HG03469 (cell line): ENCODE measurements around the gene AGBL4.

Source experiments
- ATAC-seq: cut with Tn5 transposase; IDR thresholded peaks from one replicate; pipeline ENCODE4 v1.9.1; 2021; ENCODE audit warnings: mild to moderate bottlenecking, moderate library complexity, moderate number of reproducible peaks; ENCODE audit not compliant: unreplicated experiment

AGBL4 gene

DNA sequence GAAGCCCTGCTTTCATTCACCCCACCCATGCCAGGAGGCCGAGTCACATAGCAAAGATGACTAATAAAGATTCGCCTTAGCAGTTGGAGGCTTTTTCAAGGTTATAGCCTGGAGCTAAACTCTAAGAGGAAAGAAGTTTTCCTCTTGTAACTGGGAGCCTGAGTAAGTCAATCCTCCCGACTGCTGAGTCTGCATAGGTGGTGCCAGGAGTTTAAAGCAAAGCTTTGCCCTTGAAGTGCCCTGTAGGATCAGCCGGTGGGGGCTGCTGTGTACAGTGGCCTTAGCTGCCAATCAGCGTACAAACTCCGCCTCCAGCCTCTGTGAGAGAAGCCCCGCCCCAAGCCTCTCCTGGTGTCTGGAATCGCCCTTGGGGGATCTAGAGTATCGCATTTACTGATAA, 1404.2 kb downstream of the AGBL4 start:
- no peak for ATAC-seq

DNA sequence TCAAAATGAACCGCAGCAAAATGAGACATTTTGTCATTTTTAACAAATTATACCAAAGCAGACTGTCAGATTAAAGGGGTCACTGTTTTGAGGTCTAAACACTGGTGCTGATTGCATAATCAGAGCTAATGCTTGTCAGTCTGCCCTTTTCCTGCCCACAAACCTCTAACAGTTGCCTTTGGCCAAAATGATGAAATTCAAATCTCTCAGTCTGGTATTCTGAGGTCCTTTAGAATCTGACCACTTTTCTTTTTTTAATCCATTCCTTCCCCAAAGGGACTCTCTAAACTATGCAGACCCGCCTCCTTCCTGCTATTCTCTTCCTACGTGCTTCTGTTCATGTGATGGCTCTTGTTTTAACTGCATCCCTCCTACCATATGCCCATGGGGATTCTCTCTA, 1406.5 kb downstream of the AGBL4 start:
- no peak for ATAC-seq

DNA sequence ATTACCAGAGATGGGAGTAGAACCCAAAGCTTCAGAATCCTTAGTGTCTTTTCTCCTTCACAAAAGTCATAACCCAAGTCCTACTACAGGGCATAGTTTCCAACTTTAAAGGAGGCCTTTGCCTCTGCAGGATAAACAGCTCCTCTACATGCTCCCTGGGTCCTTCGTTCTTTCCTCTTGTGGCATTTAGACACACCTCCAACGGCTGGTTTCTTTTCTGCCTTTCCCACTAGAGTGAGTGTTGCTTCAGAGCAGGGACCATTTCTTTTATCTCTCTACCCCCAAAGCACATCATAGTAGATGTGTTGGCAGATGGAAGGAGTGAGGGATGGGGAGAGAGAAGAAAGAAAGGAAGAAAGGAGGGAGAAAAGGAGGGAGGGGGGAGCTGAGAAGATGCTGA, 1407.0 kb downstream of the AGBL4 start:
- no peak for ATAC-seq

DNA sequence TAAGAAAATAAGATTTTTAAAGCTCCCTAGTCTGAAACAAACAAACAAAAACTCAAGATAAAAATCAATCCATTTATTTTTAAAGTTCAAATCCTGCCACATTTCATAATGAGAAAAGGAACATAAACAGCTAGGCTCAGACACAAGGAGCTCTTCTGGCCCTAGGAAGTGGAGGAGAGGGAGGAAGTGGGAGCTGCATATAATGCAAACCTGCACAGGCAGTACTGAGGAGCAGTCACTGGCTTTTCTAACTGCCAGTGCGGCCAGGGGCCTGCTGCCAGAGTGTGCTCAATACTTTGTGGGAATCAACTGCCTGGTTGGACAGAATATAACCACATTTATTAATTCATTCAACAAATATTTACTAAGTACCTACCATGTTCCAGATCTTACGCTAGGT, 1411.9 kb downstream of the AGBL4 start:
- no peak for ATAC-seq

DNA sequence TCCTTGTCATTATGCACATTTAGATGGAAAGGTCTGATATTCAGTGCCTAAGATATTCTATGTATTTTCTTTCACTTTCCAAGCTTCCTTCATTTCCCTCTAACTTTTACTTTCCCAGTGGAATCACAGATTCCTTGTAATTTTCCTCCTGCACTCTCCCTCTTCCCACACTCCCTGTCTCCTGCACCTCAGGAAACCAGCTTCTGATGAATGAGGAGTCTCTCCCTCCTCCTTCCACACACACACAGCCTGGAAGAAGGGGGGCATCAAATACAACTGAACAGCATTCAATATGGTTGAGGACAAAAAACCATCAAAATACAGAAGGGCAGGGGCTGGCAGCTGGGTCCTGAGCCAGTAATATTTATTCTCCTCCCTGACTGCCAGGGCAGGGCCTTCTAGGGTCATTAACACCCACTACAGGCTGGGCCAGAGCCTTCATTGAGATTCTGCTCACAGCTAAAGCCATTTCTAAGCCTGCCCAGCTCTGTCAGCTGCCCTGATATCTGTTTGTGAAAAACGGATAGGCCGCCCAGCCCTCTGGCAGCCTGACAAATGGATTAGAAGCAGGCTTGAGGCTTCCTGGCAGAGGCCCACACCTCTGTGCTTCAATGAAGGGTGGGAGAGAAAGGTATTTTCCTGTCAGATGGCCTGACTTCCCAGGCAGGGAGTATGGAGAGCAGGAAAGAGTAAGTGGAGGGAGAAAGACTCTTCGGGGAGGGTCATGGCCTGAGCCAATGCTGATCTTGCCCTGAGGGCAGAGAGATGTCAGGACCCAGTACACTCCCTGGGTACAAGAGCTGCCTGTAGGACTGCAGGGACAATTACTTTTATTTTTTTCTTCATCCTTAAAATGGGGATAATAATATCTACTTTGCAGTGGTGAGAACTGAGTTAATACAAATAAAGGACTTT, 1412.9 kb downstream of the AGBL4 start:
- ATAC-seq: no peak

DNA sequence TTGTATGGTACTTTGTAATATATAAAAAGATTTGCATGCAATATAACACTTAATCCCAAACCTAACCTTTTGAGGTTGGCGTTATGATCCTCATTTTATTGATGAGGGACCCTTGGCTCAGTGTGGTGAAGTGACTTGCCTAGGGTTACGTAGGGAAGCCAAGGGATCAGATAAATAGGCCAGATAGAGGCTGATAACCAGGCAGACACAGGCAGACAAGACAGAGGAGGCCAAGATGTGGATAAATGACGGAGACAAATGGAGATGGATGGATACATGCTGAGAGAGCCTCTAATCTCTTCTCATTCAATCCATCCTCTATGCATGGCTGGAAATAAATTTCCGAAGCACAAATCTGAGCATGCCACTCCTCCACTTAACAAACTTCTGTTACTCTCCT, 1414.9 kb downstream of the AGBL4 start:
- no peak for ATAC-seq

DNA sequence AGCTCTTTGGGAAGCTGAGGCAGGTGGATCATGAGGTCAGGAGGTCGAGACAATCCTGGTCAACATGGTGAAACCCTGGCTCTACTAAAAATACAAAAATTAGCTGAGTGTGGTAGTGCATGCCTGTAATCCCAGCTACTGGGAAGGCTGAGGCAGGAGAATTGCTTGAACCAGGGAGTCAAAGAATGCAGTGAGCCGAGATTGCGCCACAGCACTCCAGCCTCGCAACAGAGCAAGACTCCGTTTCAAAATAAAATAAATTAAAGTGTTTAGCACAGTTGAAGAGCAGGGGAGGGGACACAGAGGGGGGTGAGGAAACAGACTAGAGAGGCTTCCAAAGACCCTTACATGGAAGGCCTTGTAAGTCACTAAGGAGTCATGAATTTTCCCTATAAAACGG, 1420.5 kb downstream of the AGBL4 start:
- ATAC-seq: no peak

DNA sequence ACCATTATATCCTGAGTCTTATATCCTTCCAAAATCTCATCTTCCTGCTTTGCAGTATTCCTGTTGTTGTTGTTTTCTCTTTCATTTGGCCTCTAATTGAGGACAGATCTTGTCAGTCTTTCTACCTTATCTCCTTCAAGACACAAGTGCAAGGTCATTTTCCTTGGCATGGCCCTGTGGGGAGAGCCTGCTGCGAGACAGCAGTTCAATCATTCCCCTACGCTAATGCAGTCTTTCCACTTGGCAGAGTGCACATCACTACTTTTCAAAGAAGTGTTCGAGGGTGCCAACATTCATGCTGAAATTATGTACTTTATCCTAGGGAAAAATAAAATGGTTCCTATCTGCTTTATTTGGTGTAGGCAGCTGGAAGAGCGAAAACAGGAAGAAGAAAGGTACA, 1421.4 kb downstream of the AGBL4 start:
- no peak for ATAC-seq

DNA sequence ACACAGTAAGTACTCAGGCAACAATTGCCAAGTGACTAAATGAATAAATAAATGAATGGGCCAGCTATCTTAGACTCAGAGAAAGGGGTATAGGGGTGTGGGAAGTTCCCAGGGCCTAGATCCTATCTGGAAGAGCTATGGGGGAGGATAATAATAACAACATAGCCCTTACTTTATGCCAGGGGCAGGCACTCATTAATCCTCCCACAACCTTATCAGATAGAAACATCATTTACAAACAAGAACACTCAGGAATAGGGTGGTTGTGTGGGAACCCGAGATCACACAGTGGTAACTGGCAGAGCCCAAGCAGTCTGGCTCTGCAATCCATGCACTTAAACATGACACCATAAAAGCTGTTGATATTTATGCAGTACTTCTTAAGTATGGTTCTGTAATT, 1423.6 kb downstream of the AGBL4 start:
- ATAC-seq: no peak

DNA sequence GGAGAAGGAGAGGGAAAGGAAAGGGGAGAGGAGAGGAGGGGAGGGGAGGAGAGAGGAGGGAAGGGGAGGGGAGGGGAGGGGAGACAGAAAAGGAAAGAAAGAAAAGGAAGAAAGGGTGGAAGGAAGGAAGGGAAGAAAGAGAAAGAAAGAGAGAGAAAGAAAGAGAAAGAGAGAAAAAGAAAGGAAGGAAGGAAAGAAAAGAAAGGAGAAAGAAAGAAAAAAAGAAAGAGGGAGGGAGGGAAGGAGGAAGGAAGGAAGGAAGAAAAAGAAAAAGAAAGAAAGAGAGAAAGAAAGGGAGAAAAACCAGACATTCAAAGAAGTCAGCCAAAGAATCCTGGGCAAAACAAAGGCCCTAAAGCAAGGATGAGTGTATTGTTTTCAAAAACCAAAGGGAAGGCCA, 1426.1 kb downstream of the AGBL4 start:
- no peak for ATAC-seq

DNA sequence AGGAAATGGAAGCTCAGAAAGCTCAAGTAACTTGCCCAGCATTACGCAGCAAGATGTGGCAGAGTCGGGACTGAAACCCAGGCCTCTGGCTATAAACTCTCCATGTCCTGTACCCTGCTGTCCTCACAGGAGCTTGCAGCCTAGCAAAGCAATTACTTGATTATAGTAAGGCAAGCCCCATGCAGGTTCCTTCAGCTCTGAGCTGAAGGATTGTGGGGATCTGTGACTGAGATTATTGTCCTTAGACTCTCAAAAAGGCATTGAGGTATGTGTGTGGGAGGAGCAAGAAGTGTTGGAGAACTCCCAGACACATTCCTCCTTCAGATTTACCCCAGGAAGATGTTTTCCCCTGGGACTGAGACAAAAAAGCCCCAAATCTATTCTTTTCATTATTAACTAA, 1427.7 kb downstream of the AGBL4 start:
- no peak for ATAC-seq

DNA sequence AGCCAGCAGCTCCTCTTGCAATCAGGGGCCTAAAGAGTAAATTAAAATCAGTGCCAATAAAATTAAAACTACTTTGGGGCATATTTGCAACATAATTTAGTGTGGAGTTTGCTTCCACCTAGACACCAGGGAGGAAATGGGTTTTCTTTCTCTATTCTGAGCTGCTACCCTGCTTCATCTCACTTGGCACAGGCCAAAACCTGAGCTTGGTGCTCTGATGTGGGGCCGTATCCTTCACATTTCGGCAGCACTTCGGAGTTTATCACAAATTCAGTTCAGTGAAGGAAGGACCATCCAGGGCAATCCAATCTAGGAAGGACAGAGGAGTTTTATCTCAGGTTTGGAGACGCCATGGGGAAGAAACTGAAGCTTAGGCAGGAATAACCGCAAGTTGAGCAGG, 1428.1 kb downstream of the AGBL4 start:
- ATAC-seq: no peak

DNA sequence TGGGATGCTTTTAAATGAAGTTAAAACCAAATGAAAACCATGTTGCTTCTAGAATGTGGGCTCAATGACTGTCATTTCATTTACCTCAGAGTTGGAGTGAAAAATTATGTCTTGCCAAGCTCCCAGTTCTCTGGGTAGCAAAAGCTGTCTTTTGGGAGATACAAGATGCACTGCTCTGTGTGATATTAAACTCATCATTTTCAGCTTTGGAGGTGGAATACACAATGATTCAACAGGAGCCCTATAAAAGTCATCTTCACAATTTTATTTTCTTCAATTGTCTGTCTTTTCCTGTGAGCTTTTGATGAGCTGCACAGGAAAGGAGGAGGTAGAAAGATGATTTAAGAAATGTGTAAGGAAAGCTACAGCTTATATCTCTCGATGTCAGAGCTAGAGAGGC, 1431.4 kb downstream of the AGBL4 start:
- ATAC-seq: no peak

DNA sequence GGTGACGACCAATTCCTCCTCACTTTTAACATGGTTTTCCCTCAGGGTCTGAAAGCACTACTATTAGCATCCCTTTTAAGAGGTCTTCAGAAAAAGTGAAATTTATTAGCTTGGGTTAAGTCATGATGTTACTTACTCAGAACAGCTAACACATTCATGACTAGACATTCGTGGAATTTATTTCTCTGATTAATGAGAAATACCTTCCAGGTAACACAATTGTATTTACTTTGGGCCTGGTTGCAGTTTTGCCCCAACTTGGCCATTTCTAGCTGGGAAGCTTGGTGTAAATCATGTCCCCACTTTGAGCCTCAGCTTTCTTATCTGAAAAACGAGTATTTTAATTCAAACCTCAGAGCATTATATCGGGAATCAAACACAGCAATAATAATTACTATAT, 1432.6 kb downstream of the AGBL4 start:
- ATAC-seq: no peak

DNA sequence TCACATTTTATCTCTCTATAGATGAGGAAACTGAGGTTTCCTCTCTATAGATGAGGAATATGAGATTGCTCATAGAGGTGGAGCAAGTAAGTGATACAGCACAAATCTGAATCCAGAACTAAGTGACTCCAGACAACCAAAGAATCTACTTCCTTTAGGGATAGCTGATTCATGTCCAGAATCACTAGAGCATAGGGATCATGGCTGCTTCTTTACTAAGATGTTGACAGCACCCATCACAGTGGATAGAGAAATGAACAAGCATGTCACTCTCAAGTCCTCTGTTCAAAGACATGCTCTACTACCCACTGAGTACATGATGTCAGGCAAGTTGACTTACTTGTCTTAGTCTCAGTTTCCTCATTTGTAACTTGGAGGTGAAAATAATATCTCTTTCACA, 1435.7 kb downstream of the AGBL4 start:
- no peak for ATAC-seq

DNA sequence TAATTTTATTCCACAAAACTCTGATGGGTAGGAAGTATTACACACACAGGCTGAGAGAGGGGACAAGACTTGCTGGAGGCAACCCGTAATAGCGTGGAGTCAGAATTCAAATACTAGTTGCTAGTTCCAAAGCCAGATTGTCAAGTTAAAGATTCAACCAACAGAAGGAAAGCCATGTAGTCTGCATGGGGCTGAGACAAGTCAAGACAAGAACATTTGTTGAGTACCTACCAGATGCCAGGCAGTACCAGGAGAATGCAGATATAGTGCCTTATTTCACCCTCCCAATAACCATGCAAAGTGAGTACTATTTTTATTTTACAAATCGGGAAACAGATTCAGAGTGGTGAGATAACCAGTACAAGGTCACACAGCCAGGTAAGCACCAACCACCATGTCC, 1441.3 kb downstream of the AGBL4 start:
- no peak for ATAC-seq

DNA sequence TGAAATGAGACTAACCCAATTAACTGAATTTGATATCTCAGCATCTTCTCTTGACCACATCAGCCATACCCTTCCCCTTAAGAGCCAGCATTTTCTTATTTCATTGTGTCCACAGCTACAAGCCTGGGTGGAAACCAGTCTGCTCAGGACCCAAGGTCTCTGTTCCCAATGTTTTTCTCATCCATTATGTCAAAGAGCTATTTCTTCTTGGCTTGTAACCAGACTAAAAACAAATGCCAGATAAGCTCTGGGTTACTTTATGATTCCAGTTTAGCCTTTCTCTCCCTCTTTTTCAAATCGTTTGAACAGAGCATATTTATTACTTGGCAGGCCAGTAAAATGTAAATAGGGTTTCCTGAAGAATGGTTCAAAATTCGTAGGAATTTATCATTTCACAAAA, 1442.5 kb downstream of the AGBL4 start:
- no peak for ATAC-seq

DNA sequence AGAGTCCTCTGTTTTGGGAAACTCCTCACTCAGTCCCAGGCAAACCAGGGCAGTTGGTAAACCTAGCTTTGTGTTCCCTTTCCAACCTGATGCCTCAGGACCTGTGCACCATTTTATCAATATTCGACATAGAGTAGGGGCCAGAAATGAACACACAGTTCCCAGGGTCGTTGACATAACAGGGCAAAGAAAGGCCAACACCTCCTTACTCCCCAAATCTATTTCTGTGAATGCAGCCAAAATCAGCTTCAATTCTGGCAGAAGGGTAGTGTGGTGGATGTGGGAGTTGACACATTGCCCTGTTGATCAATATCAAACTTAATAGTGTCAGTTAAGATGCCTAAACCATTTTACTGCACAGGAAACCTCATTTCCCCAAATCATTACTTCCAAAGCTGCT, 1447.2 kb downstream of the AGBL4 start:
- no peak for ATAC-seq

DNA sequence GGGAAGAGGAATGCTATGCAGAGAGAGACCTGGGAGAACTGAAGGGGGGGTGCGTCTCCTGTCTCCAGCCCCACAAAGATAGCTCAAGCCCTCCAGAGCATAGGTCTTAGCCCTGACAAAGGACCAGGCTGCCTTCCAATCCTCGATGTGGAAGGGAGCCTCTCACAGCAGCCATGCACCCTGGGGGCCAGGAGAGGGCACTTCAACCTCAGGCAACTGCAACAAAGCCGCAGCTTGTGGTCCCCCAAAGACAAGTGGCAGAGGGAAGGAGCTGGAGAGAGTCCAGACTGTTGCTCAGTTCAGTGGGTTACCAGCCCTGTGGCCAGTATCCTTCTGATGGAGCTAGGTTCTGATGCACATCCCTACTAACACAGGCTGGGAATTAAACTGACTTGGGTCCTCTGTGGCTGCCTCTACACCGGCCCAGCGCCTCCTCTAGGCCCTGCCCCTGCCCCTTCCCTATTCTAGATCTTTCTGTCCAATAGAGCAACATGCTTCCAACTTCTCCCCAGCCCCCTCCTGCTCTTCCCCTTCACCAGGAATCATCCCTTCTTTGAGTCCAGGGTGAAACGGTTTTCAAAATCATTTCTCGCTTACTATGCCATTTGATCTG, 1451.0 kb downstream of the AGBL4 start:
- ATAC-seq: peak; percentile 63

DNA sequence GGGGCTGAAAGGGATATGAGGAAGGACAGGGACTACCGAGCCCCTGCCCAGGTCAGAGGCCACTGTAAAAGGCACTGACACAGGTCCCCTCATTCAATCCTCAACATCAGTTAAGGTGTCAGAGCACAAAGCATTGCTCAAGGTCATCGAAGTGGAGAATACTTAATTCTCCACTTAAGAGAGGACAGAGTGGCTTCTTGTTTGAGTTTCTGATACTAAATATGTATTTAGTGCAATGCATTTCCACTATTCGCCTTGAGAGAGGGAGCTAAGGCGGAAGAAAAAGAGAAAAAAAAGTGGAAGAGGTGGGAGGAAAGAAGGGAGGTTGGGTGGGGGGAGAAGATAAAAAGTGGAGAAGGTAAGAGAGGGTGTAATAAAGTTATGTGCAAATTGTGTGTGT, 1451.6 kb downstream of the AGBL4 start:
- ATAC-seq: no peak

DNA sequence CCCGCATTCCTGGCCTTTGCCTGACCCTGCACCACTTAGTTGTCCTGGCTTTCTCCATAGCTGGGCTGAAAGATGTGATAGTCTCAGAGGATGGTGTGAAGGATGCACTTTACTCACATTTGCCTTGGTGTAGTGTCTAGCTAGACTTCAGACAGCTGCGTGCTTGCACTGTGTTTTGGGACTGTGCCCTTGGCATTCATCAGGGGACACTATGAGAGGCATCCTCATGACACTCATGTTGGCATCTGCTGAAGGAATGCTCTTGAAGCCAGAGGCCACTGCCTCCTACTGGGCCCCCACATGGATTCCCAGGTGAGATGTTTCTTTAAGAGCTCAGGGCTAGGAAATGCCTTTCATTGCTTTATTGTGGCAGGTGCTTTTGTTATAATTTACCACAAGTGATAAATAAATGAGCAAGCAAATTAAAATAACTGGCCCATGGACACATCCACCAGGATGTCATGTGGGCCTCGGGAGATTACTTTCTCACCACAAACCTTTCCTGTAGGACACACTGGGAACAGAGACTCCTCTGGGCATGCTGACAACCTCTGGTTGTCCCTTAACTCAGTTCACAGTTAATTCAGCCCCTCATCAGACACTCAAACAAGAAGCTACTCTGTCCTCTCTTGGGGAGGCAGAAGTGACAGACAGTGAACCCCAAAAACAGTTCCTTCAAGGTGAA, 1452.3 kb downstream of the AGBL4 start:
- ATAC-seq: no peak

DNA sequence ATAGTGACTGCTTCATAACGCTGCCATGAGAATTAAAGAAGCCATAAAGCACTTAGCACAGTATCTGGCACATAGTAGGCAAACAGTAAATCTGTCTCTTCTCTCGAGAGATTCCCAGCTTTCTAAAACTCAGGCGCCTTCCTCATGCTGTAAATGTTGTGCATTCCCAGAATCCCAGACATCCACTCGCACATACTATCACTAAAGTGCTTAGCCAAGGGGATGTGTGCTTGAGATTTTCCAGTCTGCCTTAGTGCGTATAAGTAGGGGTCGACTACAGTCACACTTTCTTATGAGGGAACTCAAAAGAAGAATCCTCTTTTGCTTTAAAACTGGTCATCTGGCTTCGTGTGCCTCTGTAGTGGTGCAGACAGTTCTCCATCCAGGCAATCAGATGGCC, 1453.2 kb downstream of the AGBL4 start:
- ATAC-seq: no peak
